Placental pericyte (primary cell): Measurements from ENCODE around the gene SNU13. TPM values are rescaled to one million over a fixed set of nuclear protein-coding genes. Genes with fewer than 3 reads are reported as not detected.
A peak's percentile ranks its signal among the peaks of the same experiment; 100 is the strongest.

ENCODE experiments used
- small RNA-seq: library from RNA; depleted of rRNA; stranded (forward); fragments of <200 nt; gene quantifications from one replicate; pipeline ENCODE3, GENCODE V24; 2012; ENCODE audit warnings: low replicate concordance
- total RNA-seq: library from RNA; depleted of rRNA; stranded (reverse); fragments of >200 nt; gene quantifications from 2 replicates; pipeline ENCODE4 v1.2.3, GENCODE V29; 2012

SNU13 gene
- 79.5 and 98.7 TPM in 2 replicates for total RNA-seq

DNA sequence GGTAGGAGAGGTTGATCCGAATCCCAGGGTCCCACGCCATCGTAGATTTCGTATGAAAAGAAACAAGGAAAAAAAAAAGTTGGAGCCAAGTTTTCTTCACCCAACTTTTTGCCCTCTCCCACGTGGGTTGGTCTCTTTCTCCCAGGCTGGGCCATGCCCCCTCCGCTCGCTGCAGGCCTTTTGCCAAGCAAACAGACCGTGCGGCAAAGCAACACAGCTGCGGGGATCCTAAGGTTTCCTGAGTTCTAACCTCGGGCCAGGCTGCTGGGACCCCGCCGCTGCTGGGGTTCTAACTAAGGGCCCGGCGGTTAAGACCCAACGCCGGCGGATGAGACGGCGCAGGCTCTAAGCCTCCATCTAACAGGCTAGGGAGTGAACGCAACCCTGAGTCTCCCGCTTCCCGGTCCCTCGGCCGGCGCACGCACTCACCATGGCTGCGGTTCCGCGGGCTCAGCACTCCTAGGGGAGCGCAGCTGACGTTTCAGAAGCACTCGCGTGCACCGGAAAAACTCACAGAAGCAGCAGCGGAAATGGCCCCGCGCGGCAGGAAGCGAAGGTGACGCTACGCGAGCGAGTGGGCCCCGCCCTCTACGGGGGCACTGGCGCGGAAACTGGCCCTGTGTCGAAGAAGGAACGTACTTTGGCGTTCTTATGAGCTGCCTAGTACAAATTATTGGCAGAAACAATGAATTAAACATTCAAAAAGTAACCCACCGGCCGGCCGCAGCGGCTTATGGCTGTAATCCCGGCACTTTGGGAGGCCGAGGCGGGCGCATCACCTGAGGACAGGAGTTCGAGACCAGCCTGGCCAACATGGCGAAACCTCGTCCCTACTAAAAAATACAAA is at the start of gene SNU13:
Gene SNU13, minus strand, starts transcription at position 503 of the 847 bp plus-strand sequence. Its CDS starts 71 bp downstream, at position 432.

DNA sequence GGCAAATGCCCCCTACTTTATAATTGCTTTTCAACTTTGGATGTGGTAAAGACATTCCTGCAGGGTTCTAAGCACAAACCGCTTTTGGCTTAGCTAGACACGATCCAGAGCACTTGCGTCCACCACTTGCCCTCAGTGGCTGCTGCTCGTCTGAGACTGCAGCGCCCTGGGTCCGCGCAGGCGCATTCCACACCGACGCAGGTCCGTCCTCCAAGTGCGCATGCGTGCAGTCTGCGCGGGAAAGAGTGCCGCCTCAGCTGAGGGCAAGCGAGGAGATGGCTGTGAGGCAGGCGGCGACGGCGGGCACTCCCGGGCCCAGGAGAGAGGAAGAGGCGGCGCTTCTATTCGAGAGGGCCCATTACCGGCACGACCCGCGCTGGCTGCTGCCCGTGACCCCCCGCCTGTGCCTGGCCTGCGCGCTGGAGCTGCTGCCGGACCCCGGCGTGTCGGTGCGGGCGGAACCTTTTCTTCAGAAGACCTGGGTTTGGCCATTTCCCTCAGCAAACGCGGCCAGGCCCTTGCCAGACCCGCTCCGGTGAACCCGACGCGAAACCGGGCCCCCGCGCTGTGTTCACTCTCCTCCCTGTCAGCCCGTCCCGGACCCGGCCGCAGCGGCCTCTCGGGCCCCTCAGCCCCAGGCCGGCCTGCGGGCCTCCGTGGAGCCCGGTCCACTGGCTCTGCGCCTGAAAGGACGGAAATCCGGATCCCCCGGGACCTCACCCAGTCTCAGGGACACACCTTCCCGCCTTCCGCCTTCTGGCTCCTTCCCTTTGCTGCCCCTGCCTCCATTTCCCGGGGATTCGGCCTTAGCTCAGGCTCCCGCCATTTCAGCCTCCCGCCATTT is 10.8 kb upstream of the SNU13 start, which contains the start of gene MEI1:
Gene MEI1, plus strand, starts transcription at position 240 of the 844 bp plus-strand sequence. Its CDS starts 36 bp downstream, at position 276.

Small RNAs within 50 kb of the gene (small RNA-seq; reads per million reads assigned to genes)
- gene HMGN2P10 (not detected), gene RF00019 (not detected), gene RNU6-476P (0.39 reads per million, percentile 10 among the genes with 10 or more reads in this experiment), gene RNU6ATAC22P (not detected)

Other genes with a start within 250 kb of the SNU13 start
- gene TOB2, start 242.1 kb downstream of the SNU13 start, total RNA-seq = 36.5 and 39.2 TPM in 2 replicates
- gene PHF5A, start 220.2 kb downstream of the SNU13 start, total RNA-seq = 39.2 and 72.3 TPM in 2 replicates
- gene ACO2, start 219.8 kb downstream of the SNU13 start, total RNA-seq = 82.0 and 95.2 TPM in 2 replicates
- 35.4 and 37.0 TPM in 2 replicates for gene POLR3H, start 144.4 kb downstream of the SNU13 start, total RNA-seq
- gene CSDC2, start 127.9 kb downstream of the SNU13 start, total RNA-seq = 0.43 and 1.8 TPM in 2 replicates
- gene PMM1, start 99.0 kb downstream of the SNU13 start, total RNA-seq = 25.8 and 35.2 TPM in 2 replicates
- gene DESI1, start 67.8 kb downstream of the SNU13 start, total RNA-seq = 16.0 and 31.6 TPM in 2 replicates
- 221 and 330 TPM in 2 replicates for gene XRCC6, start 67.6 kb downstream of the SNU13 start, total RNA-seq
- 6.7 and 11.6 TPM in 2 replicates for gene MEI1, start 10.6 kb upstream of the SNU13 start, total RNA-seq
- 12.7 and 16.3 TPM in 2 replicates for gene CCDC134, start 111.8 kb upstream of the SNU13 start, total RNA-seq
- gene SREBF2, start 144.2 kb upstream of the SNU13 start, total RNA-seq = 74.7 and 182 TPM in 2 replicates
- gene SHISA8, start 226.2 kb upstream of the SNU13 start, total RNA-seq = not detected in 2 replicates
- 0.14 and 0.66 TPM in 2 replicates for gene TNFRSF13C, start 237.9 kb upstream of the SNU13 start, total RNA-seq